HG02571 (cell line): ENCODE data around the gene ADARB2.
"Not testable (repeated sequence)": the region's sequence is repeated elsewhere in the genome, so short reads cannot be mapped to it uniquely, and the experiment has no call there.

Experiments
- ATAC-seq: cut with Tn5 transposase; IDR thresholded peaks from one replicate; pipeline ENCODE4 v1.9.1; 2021; ENCODE audit warnings: mild to moderate bottlenecking, moderate library complexity; ENCODE audit not compliant: unreplicated experiment

Gene ADARB2

DNA sequence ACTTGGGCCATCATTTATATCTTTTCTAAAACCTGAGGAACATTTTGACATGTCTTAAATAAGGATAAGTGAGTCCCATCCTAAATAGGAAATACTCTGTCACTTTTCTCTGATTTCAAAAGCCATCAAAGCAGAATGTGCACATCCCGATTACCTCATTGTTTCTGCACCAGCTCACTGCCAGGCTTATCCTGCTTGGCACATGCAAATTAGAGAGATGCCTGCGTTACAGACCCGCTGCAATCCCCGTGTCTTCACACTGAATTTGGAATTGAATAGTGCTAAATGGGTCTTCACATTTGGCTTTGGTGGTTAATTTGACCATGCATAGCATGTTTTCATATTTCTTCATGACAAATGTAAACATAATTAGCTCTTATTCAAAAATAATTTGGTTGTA, 401.7 kb downstream of the ADARB2 start:
- ATAC-seq, result no peak

DNA sequence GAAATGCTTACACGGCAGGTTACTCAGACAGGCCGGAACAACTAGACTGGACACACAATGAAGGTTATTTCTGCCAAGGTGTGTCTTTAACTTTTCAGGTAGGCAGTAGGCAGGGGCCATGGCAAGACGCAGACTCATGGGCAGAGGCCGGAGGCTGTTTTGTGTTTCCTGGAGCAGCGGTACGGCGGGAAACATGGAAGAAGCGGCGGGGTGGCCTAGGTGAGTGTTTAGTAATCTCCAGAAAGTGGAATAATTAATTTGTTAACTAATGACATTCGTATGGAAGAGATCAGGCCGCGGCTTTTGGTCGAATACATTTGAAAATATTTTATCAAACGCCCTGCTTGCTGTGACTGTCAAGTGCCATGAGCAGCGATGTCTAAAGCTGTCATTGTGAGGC, 403.3 kb downstream of the ADARB2 start:
- ATAC-seq, result no peak

DNA sequence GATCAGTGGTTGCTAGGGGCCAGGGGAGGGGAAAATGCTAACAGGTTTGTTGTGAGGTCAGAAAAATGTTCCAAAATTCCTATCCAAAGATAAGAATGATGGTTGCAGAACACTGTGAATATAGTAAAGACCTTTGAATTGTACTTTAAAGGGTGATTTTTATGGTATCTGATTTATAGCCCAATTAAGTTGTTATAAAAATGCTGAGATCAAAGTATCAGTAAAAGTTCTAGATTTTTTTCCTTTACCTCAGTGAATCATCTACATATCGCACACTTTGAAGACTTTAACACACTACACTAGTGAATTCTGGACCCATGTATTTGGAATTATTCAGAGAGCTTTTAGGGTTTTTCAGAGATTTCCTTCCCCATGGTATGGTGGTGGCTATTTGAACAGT, 405.8 kb downstream of the ADARB2 start:
- no peak for ATAC-seq

DNA sequence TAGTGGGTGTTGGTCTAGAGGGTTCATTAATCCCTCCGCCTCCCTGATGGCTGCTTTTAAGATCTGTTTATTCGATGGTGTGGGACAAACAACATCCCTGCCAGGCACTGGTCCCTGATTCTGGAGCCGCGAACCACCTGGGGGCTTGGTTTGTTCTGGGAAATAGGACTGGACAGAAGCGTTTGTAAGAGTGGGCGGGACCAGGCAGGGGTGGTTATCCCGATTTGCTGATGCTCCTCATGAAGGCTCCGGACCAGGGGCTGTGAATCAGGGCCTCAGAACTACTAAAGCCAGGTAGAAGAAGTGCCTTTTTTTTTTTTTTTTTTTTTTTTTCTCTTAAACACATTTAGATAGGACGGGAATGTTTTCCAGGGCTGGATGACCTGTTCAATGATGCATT, 407.7 kb downstream of the ADARB2 start:
- ATAC-seq, result no peak

DNA sequence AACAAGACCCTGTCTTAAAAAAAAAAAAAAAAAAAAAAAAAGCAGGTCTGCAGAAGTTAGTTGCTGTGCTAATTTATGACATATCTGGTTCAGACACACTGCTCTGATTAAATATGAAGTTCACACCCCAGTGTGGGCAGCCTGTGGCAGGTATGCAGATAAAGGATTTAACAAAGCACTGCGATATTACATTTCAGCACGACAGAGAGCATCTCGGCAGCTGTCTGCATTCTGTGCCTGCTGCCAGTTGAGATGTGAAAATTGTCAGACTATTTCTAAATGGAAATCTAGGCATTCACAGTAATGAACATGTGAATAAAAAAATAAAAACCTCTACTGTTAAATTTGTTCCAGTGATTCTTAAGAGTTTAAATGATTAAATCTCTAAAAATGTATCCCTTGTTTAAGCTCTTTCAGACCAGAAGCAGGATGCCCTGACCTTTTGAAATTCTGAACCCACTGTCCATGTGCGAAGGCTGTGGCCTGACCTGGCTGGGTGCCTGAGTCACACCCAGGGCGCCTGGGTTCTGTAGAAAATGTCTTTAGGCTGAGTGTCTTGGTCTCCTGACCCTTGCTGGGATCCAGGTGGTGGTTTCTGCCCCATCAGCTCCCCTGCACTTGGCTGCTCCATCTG, 408.2 kb downstream of the ADARB2 start:
- no peak for ATAC-seq

DNA sequence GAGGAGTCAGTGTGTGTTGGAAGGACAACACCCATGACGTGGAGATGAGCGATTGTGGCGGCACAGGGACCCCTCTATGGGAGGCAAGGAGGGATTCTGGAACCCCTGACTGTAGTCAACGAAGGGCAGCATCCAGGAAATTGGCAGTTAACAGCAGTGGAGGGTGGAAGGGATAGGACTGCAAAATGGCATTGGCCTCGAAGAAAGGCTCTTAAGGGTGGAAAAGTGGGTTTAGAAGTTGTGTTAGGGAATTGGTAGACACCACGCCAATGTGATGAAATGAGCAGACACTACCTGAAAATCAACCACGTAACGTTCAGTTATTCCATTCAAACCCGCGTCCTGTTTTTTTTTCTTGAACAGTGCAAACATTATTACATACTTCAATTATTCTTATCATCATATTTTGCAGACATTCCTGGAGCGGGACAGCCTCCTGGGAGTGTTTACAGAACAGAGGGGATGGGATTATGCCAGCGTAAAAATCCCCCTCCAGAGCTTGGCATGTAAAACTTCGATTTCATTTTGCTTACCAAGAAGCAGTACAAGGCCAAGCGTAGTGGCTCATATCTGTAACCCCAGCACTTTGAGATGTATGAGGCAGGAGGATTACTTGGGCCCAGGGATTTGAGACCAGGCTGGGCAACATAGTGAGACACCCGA, 409.0 kb downstream of the ADARB2 start:
- no peak for ATAC-seq

DNA sequence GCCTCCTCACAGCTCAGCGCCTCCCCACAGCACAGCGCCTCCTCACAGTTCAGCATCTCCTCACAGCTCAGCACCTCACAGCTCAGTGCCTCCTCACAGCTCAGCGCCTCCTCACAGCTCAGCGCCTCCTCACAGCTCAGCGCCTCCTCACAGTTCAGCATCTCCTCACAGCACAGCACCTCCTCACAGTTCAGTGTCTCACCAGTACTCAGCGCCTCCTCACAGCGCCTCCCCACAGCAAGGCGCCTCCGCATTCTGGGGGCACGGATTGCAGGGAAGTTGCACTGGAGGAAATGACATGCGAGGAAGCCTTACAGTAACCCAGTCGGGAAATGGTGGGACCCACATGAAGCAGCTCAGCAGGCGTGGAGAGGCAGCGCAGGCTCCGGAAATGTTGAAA, 409.6 kb downstream of the ADARB2 start:
- ATAC-seq, result no peak

DNA sequence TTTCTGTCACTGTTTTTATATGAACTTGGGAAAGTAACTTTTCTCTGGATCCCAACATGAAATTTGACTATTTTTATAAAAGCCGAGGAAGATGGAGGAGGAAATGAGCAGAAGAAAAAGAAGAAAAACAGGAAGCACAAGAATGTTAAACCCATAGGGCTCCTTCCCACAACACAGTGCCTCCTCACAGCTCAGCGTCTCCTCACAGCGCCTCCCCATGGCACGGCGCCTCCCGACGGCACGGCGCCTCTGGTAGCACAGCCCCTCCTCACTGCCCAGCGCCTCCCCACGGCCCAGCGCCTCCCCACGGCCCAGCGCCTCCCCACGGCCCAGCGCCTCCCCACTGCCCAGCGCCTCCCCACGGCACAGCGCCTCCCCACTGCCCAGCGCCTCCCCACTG, 410.8 kb downstream of the ADARB2 start:
- ATAC-seq, result not testable (repeated sequence)

DNA sequence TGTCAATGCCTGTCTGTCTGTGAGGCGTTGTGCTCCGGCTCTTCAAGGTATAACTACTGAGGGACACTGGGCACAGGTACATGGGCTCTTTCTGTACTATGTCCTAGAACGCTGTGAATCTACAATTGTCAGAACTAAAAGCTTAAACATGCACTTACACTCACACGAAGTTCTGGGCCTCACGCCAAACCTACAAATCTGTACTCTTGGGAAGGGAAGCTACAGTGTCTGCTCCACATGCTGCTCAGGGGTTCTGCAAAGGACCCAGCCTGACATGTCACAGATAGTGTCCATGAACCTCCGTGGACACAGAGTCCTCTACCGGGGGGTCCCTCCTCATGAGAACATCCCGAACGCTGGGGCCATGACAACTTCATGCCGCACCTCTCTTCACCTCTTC, 412.4 kb downstream of the ADARB2 start:
- no peak for ATAC-seq

DNA sequence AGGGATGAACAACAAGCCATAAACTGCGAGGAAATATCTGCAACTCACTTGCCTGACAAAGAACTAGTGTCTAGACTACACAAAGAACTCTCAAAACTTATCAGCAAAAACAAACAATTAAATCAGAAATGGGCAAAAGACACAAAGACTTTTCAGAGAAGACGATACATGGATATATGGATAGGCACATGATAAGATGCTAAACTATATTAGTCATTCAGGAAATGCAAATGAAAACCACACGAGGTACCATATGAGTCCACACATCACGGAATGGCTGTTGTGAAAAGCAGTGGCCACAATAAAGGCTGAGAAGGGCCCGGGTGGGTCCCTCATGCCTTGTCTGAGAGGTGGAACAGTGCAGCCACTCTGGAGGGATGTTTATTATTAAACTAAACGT, 413.4 kb downstream of the ADARB2 start:
- ATAC-seq, result no peak

DNA sequence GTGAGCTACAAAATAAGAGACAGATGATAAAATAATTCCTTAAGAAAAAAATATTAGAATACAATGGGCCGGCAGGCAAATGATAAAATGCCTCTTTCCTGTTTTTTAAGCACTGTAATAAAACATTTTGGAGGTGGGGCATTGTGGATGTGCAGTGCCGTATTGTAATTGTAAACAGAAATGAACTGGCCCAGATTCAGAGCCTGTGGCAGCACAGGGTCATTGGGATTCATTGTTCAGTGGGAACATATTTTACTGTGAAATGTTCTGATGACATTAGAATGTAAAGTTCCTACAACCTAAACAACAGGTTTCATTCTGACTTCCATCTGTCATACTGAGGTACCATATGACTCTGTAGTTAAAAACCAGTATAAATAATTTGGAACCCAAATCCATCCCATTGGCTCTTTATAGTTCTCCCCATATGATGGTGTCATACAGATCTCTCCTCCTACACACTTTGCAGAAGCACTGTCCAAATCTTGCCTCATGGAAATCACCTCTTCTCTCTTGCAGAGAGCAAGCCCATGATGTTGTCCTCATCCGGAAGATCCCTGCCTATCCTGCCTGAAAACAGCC, 416.5 kb downstream of the ADARB2 start:
- no peak for ATAC-seq

DNA sequence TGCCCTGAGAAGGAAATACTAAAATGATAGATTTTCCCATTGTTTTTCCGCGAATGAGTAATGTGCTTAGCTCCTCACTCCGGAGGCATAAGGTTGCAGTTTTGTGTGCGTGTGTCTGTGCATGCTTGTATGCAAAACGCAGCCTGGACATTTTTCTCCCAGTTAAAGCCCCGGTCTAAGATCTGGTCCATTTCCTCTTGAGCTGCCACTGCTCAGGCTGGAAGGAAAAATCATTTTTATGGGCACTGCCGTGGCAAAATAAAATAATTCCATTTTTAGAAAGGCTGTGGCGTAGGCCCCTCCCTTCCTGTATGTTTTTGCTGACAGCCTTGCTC, 420.5 kb downstream of the ADARB2 start:
- no peak for ATAC-seq

DNA sequence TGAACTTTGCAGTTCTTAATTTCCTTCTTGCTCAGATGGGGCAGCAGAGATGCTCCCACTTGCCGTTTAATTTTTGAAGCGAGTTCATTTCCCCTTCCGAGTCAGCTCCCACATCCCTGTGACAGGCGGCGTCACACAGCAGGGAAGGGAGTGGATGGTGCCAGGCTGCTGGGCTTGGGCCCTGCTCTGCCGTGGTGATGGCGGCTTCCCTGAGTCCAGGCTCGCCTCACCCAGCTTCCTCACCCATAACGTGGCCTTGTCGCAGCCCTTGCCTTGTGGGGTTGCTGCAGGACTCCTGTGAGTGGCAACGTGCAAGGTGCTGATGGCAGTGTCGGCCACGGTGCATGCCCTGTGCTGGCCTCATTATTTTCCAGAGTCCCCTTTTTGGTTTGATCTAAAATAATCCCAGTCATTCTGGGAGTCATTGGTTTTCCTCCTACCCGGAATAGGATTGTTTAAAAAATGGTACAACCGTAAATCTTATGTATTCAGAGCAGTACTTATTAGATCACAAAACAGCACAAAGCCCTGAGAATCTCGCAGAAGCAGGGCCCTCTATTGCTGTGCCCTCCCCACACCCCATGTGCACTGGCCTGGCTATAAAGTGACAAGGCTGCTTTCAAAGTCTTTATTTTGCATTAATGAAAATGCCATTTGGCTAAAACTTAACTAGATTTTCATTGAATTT, 421.1 kb downstream of the ADARB2 start:
- no peak for ATAC-seq

DNA sequence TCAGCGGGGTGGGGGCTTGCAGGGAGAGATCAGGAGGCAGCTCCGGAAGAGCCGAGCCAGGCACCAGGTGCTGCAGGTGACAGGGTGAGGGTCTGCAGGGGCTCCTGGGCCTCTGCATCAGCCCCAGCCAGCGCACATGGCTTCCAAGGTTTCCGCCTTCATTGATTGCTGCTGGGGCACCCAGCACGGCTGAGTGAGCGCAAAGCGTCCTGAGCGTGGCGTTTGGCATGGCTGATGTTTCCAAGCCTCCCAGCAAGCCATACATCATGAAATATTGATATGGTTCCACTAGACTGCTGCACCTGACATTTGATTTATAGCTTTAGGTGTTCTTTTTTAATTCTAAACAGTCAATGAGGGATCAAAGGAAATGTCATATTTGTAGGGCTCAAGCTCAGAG, 422.1 kb downstream of the ADARB2 start:
- no peak for ATAC-seq

DNA sequence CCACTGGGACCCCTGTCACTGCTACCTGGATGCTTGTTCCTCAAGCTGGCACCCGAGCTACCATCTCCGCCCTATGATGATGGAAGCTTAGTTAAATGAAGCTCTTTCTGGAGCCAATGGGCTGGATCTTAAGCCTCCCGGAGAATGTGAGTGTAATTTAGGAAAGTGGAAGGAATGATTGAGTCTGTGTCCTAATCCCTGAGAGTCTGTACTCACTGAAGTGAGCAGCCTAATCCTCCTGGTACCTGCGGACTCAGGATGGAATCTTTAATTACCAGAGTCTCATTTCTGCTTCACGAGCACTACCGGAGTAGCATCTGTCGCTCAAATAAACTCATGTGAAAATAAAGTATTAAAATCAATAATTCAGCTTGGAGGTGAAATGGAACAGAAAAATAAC, 425.6 kb downstream of the ADARB2 start:
- ATAC-seq, result no peak

DNA sequence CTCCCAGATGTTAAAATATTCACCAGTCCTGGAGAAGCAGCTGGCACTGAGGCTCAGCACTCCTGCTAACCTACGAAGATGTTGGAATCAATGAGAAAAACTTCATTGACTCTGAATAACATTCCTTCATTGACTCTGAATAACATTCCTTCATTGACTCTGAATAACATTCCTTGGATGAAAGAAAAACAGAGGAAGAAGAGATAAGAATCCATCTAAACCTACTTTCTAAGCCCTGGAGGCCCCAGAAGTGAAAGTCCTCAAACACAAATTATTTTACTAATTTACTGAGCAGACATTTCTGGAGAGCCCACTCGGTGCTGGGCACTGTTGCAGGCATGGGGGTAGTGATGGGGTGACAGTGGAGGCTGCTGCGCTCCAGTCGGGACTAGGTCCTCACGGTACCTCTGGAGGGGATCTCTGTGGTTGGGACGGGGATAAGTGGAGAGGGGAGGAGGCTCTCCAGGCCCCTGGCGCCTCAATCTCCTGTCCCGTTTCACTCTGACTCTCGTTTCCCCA, 427.0 kb downstream of the ADARB2 start:
- no peak for ATAC-seq

DNA sequence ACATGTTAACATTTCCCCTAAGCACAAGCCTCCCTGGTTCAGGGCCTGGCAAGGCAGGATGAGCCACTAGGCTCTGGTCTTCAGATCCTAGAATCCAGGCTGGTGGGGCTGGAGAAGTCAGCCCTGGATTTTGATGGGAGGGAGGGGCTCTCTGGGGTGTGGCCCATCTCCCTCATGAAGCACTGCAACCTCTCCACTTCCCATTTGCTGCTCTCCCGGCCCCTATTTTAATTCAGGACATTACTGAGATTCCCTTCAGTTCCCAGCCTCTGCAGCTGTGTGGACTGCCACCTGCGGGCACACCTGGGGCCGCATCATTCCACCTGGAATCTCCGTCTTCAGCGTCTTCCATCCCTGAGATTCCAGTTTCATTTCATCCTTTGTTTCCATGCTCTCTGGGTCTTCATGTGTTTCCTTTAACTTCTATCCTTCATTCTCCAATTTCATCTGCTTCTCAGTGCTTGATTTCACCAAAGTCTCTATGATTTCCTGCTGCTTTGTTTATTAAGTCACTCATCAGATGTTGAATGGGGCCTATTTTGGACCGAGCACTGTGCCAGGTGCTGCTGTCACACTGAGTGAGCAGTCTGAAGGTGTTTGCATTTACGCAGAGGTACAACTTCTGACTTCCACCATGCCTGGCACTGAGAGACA, 427.6 kb downstream of the ADARB2 start:
- ATAC-seq, result no peak

DNA sequence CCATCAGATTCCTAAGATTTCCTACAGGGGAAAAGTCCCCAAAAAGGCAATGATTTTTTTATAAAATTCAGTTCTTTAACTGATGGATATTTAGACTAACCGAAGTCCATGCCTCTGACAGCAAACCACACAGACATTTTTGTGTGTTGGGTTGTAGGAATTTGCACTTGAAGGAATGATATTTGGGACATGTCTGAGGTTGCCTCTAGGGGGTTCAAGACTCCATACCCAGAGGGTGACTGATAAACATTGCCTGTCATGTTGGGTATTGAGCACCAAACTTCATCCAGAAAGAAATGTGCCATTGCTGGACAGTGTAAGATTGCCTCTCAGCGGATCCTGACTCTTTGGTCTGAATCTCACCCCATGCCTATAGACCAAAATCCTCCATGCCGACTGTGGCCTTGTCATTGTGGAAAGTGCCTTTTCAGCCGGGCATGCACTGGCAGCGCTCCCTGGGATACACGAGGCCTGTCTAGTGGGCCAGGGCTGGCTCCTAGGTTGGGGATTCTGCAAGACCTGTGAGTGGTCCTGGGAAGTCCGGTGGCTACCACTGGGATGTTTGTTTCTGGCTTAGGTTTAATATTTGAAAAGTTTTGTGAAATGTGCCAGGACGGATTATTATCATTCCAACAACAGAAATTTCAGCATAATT, 428.2 kb downstream of the ADARB2 start:
- no peak for ATAC-seq

DNA sequence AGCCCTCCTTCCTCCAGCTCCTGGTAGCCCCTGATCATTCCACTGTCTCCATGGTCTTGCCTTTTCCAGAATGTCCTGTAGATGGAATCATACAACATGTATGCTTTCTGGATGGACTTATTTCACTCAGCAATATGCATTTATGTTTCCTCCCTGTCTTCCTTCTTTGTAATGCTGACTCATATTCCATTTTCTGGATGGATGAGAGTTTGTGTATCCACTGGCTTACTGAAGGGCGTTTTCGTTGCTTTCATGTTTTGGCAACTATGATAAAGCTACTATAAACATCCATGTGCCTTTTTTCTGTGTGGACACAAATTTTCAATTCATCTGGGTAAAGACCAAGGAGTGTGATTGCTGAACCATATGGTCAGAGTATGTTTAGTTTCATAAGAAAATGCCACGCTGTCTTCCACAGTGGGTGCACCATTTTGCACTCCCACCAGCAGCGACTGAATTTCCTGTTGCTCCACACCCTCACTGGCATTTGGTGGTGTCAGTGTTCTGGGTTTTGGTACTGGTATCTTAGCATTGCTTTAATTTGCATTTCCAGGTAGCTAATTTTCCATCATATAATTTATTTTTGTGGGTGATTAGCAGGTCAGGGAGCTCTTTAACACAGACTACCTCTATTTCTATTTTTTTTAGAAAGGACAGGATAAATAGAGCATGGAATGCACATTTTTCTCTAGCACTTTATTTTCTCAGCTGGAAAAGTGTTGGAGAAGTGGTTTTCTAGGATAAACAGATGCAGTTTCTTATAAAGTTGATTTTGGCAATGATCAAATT, 429.0 kb downstream of the ADARB2 start:
- no peak for ATAC-seq

DNA sequence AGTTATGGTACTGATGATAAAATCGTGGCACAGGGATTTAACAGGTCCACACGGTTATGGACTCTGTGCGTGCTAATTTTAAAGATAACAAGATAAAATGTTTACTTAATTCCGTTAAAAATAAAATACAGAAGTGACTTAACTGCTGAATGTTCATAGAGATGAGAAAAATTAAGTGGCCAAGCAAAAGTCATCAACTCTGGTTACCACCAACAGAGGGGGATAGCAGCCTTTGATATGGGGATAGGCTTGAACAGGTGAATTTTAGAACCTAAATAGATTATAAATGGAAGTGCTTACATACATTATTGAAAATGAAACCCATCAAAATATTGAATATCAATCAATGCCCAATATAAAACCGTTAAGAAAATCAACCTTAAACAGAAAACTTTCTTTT, 436.2 kb downstream of the ADARB2 start:
- no peak for ATAC-seq
